Heart left ventricle (tissue), 13 donors: ENCODE results near the gene CDC14B.

Experiments
- POLR2A ChIP-seq, 2 donors: fragments of 450-650 bp; IDR thresholded peaks; one replicate each; pipeline ENCODE4 v1.6.1; 2017; ENCODE audit warnings: antibody characterized with exemption in 2 of 2, mild to moderate bottlenecking in 2 of 2, moderate library complexity in 2 of 2
- TF ChIP-seq, protein P1 (sequence below), 12 donors: fragments of 200-600 bp; sonication (generic) in 4 of 12; IDR thresholded peaks; one replicate each; pipeline versions ENCODE4 v1.5.0 to v1.8.0; 2018 to 2022; ENCODE audit warnings: antibody characterized with exemption in 12 of 12, mild to moderate bottlenecking in 5 of 12
- donor health status: ischemic (EF 13 %, LVEDD 7.1; RV severe dilation, severe dysfunction).
- donor health status: DM: no; HTN: yes; CAD: no.
- donor health status: DM: no; HTN: no; CAD: no.
- donor health status: ischemic (EF 25% LVEDD 6.9; RV normal size, moderate dysfunction).
- donor health status: ischemic (EF 25% LVEDD 5.7; RV mildly dilated, moderate dysfunction).
- donor health status: ischemic (EF 35%, LVEDD 5.7; RV mildly dilated, moderate dysfunction).
- donor health status: nonischemic (EF 11% LVEDD 7.7; RV severe dilation, severe dysfunction).
- donor health status: DM: yes; HTN: yes; CAD: no.
- donor health status: PGD.
- donor health status: ischemic (EF 29% LVEDD 5.4; RV normal size, mild dysfunction).
- donor health status: nonischemic (EF 23%, LVEDD 6.1; RV moderate dilation, normal function).

DNA sequence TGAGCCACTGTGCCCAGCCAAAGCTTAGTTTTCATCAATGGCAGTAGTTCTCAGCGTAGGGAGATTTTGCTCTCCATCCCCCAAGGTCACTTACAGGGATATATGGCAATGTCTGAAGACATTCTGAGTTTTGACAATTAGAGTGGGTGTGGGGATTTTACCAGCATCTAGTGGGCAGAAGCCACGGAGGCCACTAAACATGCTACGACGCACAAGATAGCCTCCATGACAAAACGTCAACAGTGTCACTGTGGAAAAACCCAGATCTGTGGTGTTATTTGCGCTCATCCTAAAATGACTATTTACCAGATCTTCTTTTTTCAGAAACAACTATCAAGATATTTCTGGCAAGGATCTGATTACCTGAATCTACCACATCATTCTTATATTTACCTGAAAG, 68.2 kb downstream of the CDC14B start:
- no peak for TF ChIP-seq POLR2A (IDR thresholded peaks at IDR 0.05)
- TF ChIP-seq, protein P1, sequence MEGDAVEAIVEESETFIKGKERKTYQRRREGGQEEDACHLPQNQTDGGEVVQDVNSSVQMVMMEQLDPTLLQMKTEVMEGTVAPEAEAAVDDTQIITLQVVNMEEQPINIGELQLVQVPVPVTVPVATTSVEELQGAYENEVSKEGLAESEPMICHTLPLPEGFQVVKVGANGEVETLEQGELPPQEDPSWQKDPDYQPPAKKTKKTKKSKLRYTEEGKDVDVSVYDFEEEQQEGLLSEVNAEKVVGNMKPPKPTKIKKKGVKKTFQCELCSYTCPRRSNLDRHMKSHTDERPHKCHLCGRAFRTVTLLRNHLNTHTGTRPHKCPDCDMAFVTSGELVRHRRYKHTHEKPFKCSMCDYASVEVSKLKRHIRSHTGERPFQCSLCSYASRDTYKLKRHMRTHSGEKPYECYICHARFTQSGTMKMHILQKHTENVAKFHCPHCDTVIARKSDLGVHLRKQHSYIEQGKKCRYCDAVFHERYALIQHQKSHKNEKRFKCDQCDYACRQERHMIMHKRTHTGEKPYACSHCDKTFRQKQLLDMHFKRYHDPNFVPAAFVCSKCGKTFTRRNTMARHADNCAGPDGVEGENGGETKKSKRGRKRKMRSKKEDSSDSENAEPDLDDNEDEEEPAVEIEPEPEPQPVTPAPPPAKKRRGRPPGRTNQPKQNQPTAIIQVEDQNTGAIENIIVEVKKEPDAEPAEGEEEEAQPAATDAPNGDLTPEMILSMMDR (IDR thresholded peaks at IDR 0.05): no peak
